ENCODE data around the gene ERBB2. TPM values are rescaled to one million over a fixed set of nuclear protein-coding genes. Genes with fewer than 3 reads are reported as not detected.

The ERBB2 gene
- polyA plus RNA-seq, 1 donor, result 175 TPM

Other genes with a start within 250 kb of the ERBB2 start
- 27.8 TPM for gene MED1, start 248.8 kb upstream of the ERBB2 start, polyA plus RNA-seq
- 45.9 TPM for gene CDK12, start 238.6 kb upstream of the ERBB2 start, polyA plus RNA-seq
- gene NEUROD2, start 92.1 kb upstream of the ERBB2 start, polyA plus RNA-seq, result 0.01 TPM
- gene PPP1R1B, start 73.1 kb upstream of the ERBB2 start, polyA plus RNA-seq, result 20.4 TPM
- 57.9 TPM for gene STARD3, start 62.9 kb upstream of the ERBB2 start, polyA plus RNA-seq
- gene TCAP, start 34.7 kb upstream of the ERBB2 start, polyA plus RNA-seq, result 2.2 TPM
- 2.1 TPM for gene PNMT, start 31.6 kb upstream of the ERBB2 start, polyA plus RNA-seq
- 31.8 TPM for gene PGAP3, start 12.0 kb upstream of the ERBB2 start, polyA plus RNA-seq
- 43.8 TPM for gene MIEN1, start 30.5 kb downstream of the ERBB2 start, polyA plus RNA-seq
- gene GRB7, start 37.9 kb downstream of the ERBB2 start, polyA plus RNA-seq, result 35.9 TPM
- gene IKZF3, start 164.2 kb downstream of the ERBB2 start, polyA plus RNA-seq, result 2.4 TPM
- gene ZPBP2, start 168.1 kb downstream of the ERBB2 start, polyA plus RNA-seq, result 0.03 TPM
- gene GSDMB, start 218.6 kb downstream of the ERBB2 start, polyA plus RNA-seq, result 59.7 TPM
- 69.6 TPM for gene ORMDL3, start 227.5 kb downstream of the ERBB2 start, polyA plus RNA-seq
- not detected for gene LRRC3C, start 227.7 kb downstream of the ERBB2 start, polyA plus RNA-seq